Urinary bladder (tissue), 4 donors: ENCODE data around the gene SEMA4A. TPM values are rescaled to one million over a fixed set of nuclear protein-coding genes. Genes with fewer than 3 reads are reported as not detected.
"Not testable (repeated sequence)": the region's sequence is repeated elsewhere in the genome, so short reads cannot be mapped to it uniquely, and the experiment has no call there.

Experiments used
- DNase-seq: peaks from one replicate; pipeline ENCODE4 v3.0.0-alpha.2; 2015; ENCODE audit errors: extremely low spot score
- H3K27ac ChIP-seq: one replicate; pipeline ENCODE4 v1.5.1; 2013; ENCODE audit warnings: low read depth, mild to moderate bottlenecking, moderate library complexity
- H3K36me3 ChIP-seq: one replicate; pipeline ENCODE4 v1.6.1; 2013; ENCODE audit warnings: mild to moderate bottlenecking, moderate library complexity; ENCODE audit not compliant: insufficient read depth
- H3K4me1 ChIP-seq: one replicate; pipeline ENCODE4 v1.6.1; 2013; ENCODE audit warnings: mild to moderate bottlenecking, moderate library complexity; ENCODE audit not compliant: insufficient read depth
- H3K4me3 ChIP-seq: one replicate; pipeline ENCODE4 v1.5.1; 2013; ENCODE audit warnings: low read depth, low read length
- WGBS: extraction: QIAGEN DNeasy Blood & Tissue Kit; methylation state at CpG from one replicate; pipeline ENCODE4 v1.1.7; 2013; 5-methylcytosine and 5-hydroxymethylcytosine counted together
- polyA plus RNA-seq: library from polyadenylated mRNA; stranded (reverse); fragments of 200-250 nt; gene quantifications from one replicate; pipeline ENCODE4 v1.2.3, GENCODE V29; 2013
- total RNA-seq: library from RNA; depleted of rRNA; stranded (reverse); fragments of >200 nt; gene quantifications from one replicate; pipeline ENCODE4 v1.2.3, GENCODE V29; 2014
- donor health status: healthy with polysubstance abuse.
- donor health status: healthy.

SEMA4A gene
- total and polyA plus RNA-seq, 2 donors, result 7.0 to 7.3 TPM

- Histone ChIP-seq H3K4me1 (no peaks in the 10 kb centered on the region), H3K27ac (no peak overlapping the region), H3K4me3 (no peak overlapping the region), H3K36me3 (no peaks in the 10 kb centered on the region)
- WGBS, result 75% methylated on average over 5 of the region's 5 CpGs
- no peak for DNase-seq
Measured at GRCh38 chr1:156167536-156167935, 14.2 kb downstream of the SEMA4A start.

GRCh38 chr1:156172696-156173470, 19.5 kb downstream of the SEMA4A start:
- H3K4me1 ChIP-seq, result no peaks in the 10 kb centered on the region
- H3K27ac ChIP-seq, result no peak overlapping the region
- WGBS, result 84% methylated on average over 9 of the region's 9 CpGs
- DNase-seq, result no peak
- no peaks in the 10 kb centered on the region for H3K36me3 ChIP-seq
- H3K4me3 ChIP-seq, result no peak overlapping the region

- H3K4me1 ChIP-seq, result no peaks in the 10 kb centered on the region
- no peak overlapping the region for H3K4me3 ChIP-seq
- no peaks in the 10 kb centered on the region for H3K36me3 ChIP-seq
- H3K27ac ChIP-seq, result no peak overlapping the region
- no peak for DNase-seq
- 89% methylated on average over 12 of the region's 12 CpGs for WGBS
Measured at GRCh38 chr1:156176610-156177210, 23.3 kb downstream of the SEMA4A start.

- no peaks in the 10 kb centered on the region for H3K4me1 ChIP-seq
Measured at GRCh38 chr1:156177919-156178654, 24.7 kb downstream of the SEMA4A start.

GRCh38 chr1:156180471-156180870, 27.1 kb downstream of the SEMA4A start:
- 96% methylated on average over 3 of the region's 3 CpGs for WGBS
- DNase-seq, result no peak
- no peaks in the 10 kb centered on the region for H3K4me1 ChIP-seq
- H3K36me3 ChIP-seq, result no peaks in the 10 kb centered on the region
- no peak overlapping the region for H3K27ac ChIP-seq
- no peak overlapping the region for H3K4me3 ChIP-seq

More at GRCh38 chr1:156177919-156178654, 24.7 kb downstream of the SEMA4A start:
- Histone ChIP-seq H3K4me3 (no peak overlapping the region), H3K36me3 (no peaks in the 10 kb centered on the region), H3K27ac (no peak overlapping the region)
- 79% methylated on average over 7 of the region's 7 CpGs for WGBS
- no peak for DNase-seq

GRCh38 chr1:156181391-156181924, 28.1 kb downstream of the SEMA4A start:
- not testable (repeated sequence) for H3K36me3 ChIP-seq, DNase-seq, H3K4me1 ChIP-seq, H3K27ac ChIP-seq, H3K4me3 ChIP-seq
- WGBS, result 31% methylated on average over 8 of the region's 8 CpGs

- H3K4me1 ChIP-seq, H3K36me3 ChIP-seq, H3K4me3 ChIP-seq, H3K27ac ChIP-seq, DNase-seq: not testable (repeated sequence)
- 79% methylated on average over 12 of the region's 12 CpGs for WGBS
Measured at GRCh38 chr1:156182010-156182779, 28.8 kb downstream of the SEMA4A start.

GRCh38 chr1:156186347-156187177, 33.2 kb downstream of the SEMA4A start:
- not testable (repeated sequence) for H3K4me1 ChIP-seq, H3K27ac ChIP-seq, H3K36me3 ChIP-seq, DNase-seq, H3K4me3 ChIP-seq
- WGBS, result 90% methylated on average over 2 of the region's 2 CpGs

- not testable (repeated sequence) for H3K27ac ChIP-seq, DNase-seq, H3K4me3 ChIP-seq, H3K4me1 ChIP-seq, H3K36me3 ChIP-seq
- 65% methylated on average over 4 of the region's 4 CpGs for WGBS
Measured at GRCh38 chr1:156190265-156190664, 36.9 kb downstream of the SEMA4A start.

- H3K4me3 ChIP-seq, result no peak overlapping the region
- H3K27ac ChIP-seq, result no peak overlapping the region
- WGBS, result 90% methylated on average over 4 of the region's 4 CpGs
- no peak for DNase-seq
- peaks cover 1% of the 10 kb centered on the region for H3K36me3 ChIP-seq
- no peaks in the 10 kb centered on the region for H3K4me1 ChIP-seq
Measured at GRCh38 chr1:156191292-156191964, 38.0 kb downstream of the SEMA4A start.

GRCh38 chr1:156193208-156193487, 39.8 kb downstream of the SEMA4A start:
- Histone ChIP-seq H3K4me3 (peak overlapping the region; percentile 42), H3K4me1 (no peaks in the 10 kb centered on the region), H3K27ac (no peak overlapping the region), H3K36me3 (peaks cover 1% of the 10 kb centered on the region)
- 69% methylated on average over 7 of the region's 7 CpGs for WGBS
- no peak for DNase-seq
